Bronchial epithelial cell (primary cell): Measurements from ENCODE around the gene OR4F6. TPM values are rescaled to one million over a fixed set of nuclear protein-coding genes. Genes with fewer than 3 reads are reported as not detected.
A peak's percentile ranks its signal among the peaks of the same experiment; 100 is the strongest.
"Not testable (repeated sequence)": the region's sequence is repeated elsewhere in the genome, so short reads cannot be mapped to it uniquely, and the experiment has no call there.

ENCODE experiments used
- DNase-seq: peaks from one replicate; pipeline ENCODE4 v3.0.0-alpha.2; 2010; ENCODE audit warnings: low read depth
- FAIRE-seq: peaks from 2 replicates; lab custom pipeline; 2011; peaks lifted over from hg19 to GRCh38; lab: Jason Lieb, UNC
- H3K27me3 ChIP-seq: 2 replicates; pipeline ENCODE4 v1.5.1; 2011; ENCODE audit warnings: low read length; ENCODE audit not compliant: control insufficient read depth, insufficient read depth
- H3K36me3 ChIP-seq: 2 replicates; pipeline ENCODE4 v1.5.1; 2011; ENCODE audit warnings: low read length; ENCODE audit not compliant: control insufficient read depth, insufficient read depth
- H3K4me3 ChIP-seq: 2 replicates; pipeline ENCODE4 v1.5.1; 2011; ENCODE audit warnings: mild to moderate bottlenecking, low read depth, low read length, control low read depth
- CTCF ChIP-seq: IDR thresholded peaks from 2 replicates; pipeline ENCODE4 v1.5.1; 2011; ENCODE audit warnings: mild to moderate bottlenecking, moderate library complexity, low read length, control low read depth, inconsistent platforms; ENCODE audit not compliant: insufficient read depth, severe bottlenecking
- total RNA-seq: library from RNA; depleted of rRNA; stranded (reverse); fragments of >200 nt; gene quantifications from 2 replicates; pipeline ENCODE4 v1.2.1, GENCODE V29; 2014

Gene OR4F6
- total RNA-seq: not detected in 2 replicates

- TF ChIP-seq CTCF: no peak
- H3K27me3 ChIP-seq: peaks cover 1% of the 10 kb centered on the region
- no peak within 1 kb of the TSS for H3K4me3 ChIP-seq
- FAIRE-seq (no peak), DNase-seq (no peak)
- H3K36me3 ChIP-seq: no peaks in the 10 kb centered on the region
These were observed at the start of gene OR4F6 for GRCh38 chr15:101803209-101803608. Gene OR4F6, plus strand, starts transcription at chr15:101803509. Its CDS starts 2,211 bp downstream, at chr15:101805720.

- H3K36me3 ChIP-seq, H3K4me3 ChIP-seq, DNase-seq, H3K27me3 ChIP-seq, FAIRE-seq: not testable (repeated sequence)
These were observed 38.5 kb upstream of the OR4F6 start for GRCh38 chr15:101764669-101765339.

GRCh38 chr15:101765340-101765671, 38.0 kb upstream of the OR4F6 start:
- H3K36me3 ChIP-seq, H3K27me3 ChIP-seq, DNase-seq, H3K4me3 ChIP-seq, FAIRE-seq: not testable (repeated sequence)

GRCh38 chr15:101765772-101766456, 37.4 kb upstream of the OR4F6 start:
- Histone ChIP-seq H3K36me3 (no peaks in the 10 kb centered on the region), H3K27me3 (no peaks in the 10 kb centered on the region), H3K4me3 (no peak overlapping the region)
- no peak for TF ChIP-seq CTCF
- DNase-seq (no peak), FAIRE-seq (no peak)

GRCh38 chr15:101767083-101767640, 36.1 kb upstream of the OR4F6 start:
- not testable (repeated sequence) for DNase-seq, H3K27me3 ChIP-seq, H3K36me3 ChIP-seq, H3K4me3 ChIP-seq
- FAIRE-seq: peak; percentile 84

- Histone ChIP-seq H3K4me3 (no peak overlapping the region), H3K36me3 (no peaks in the 10 kb centered on the region), H3K27me3 (peaks cover 2% of the 10 kb centered on the region)
- no peak for FAIRE-seq
- no peak for DNase-seq
- TF ChIP-seq CTCF: no peak
These were observed 30.4 kb upstream of the OR4F6 start for GRCh38 chr15:101772921-101773320.

- Histone ChIP-seq H3K36me3 (no peaks in the 10 kb centered on the region), H3K4me3 (no peak overlapping the region), H3K27me3 (peaks cover 4% of the 10 kb centered on the region)
- FAIRE-seq: no peak
- TF ChIP-seq CTCF: peak; percentile 64
- DNase-seq: peak; percentile 16
These were observed 29.7 kb upstream of the OR4F6 start for GRCh38 chr15:101773496-101774100.
